Epithelial cell of proximal tubule (primary cell): ENCODE data around the gene TCF3. TPM values are rescaled to one million over a fixed set of nuclear protein-coding genes. Genes with fewer than 3 reads are reported as not detected.

ENCODE experiments used
- DNase-seq: peaks from one replicate; pipeline ENCODE4 v3.0.0-alpha.2; 2011; ENCODE audit warnings: low read depth
- H3K4me3 ChIP-seq: 2 replicates; pipeline ENCODE4 v1.5.1; 2011; ENCODE audit warnings: low read depth, mild to moderate bottlenecking, low read length
- total RNA-seq: library from RNA; depleted of rRNA; stranded (reverse); fragments of >200 nt; gene quantifications from 2 replicates; pipeline ENCODE4 v1.2.3, GENCODE V29; 2015
- TF ChIP-seq, protein P1 (sequence below): conservative IDR thresholded peaks from 2 replicates; pipeline ENCODE4 v1.5.1; 2012; ENCODE audit warnings: low read depth, mild to moderate bottlenecking, low read length

Gene TCF3
- total RNA-seq, 1 donor from 2014 or later = 197 TPM

DNA sequence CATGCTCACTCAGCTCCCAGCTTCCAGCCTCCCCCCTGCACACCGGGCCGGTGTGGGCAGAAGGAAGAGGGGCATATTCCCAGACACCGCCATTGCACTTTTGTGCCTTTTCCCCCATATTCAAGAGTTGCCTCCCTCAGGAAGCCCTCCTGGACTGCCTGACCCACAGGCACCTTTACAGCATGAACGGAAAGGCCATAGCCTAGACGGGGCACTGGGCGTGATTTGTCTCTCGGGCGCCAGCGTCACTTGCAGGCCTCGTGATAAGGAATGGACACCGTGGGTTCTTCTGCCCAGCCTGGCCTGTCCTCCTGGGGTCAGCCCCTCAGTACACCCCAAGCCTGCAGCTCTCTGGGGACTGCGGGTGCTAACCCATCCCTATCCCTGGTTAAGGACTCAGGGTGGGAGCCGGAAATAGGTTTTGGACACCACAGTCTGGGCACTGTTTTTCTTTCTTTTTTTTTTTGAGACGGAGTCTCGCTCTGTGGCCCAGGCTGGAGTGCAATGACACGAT, 46.2 kb downstream of the TCF3 start:
- TF ChIP-seq, protein P1, sequence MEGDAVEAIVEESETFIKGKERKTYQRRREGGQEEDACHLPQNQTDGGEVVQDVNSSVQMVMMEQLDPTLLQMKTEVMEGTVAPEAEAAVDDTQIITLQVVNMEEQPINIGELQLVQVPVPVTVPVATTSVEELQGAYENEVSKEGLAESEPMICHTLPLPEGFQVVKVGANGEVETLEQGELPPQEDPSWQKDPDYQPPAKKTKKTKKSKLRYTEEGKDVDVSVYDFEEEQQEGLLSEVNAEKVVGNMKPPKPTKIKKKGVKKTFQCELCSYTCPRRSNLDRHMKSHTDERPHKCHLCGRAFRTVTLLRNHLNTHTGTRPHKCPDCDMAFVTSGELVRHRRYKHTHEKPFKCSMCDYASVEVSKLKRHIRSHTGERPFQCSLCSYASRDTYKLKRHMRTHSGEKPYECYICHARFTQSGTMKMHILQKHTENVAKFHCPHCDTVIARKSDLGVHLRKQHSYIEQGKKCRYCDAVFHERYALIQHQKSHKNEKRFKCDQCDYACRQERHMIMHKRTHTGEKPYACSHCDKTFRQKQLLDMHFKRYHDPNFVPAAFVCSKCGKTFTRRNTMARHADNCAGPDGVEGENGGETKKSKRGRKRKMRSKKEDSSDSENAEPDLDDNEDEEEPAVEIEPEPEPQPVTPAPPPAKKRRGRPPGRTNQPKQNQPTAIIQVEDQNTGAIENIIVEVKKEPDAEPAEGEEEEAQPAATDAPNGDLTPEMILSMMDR = no peak
- H3K4me3 ChIP-seq = peak overlapping the region; percentile 100
- DNase-seq = no peak

DNA sequence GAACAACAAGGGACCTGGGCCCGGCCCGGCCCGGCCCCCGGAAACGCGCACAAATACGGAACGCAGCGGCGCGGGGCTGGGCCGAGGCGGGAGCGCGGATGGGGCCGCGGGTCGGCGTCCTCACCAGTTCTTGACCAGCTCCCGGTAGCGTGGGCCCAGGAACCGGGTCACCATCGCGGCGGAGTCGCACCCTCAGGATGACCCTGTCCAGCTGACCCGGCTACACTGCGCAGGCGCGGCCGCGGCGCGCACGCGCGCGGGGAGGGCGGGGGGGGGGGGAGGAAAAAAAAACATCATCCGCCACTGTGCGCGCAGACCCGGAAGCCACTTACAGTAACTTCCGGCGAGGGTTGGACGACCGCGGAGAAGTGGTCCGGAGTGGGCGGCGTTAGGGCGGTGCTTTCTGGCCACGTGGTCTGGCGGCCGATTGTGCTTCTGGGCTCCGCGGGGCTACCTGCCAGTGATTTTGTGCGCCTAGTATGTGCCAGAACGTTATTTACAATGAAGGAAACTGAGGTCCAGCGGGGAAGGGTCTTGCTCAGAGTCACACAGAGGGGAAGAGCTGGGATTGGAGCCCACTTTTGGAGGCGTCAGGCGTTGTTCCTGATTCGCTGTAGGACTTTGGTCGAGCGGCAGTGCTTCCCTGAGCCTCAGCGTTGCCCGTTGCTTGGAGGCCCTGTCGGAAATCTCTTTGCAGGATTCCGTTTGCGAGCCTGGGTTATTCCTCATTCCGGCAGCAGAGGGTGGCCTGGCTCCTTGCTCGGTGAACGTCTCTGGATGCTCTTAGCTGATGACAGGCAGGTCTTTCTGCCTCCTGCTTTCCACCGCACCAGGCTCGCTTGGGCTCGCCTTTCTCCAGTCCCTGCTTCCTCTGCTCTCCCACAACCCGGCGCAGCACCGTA, 46.9 kb downstream of the TCF3 start, which contains the start of gene UQCR11:
Gene UQCR11 (minus strand): TSS at position 227 of the 902 bp plus-strand sequence. CDS start 53 bp downstream, at position 174.
- peak within 1 kb of the TSS; percentile 100 for H3K4me3 ChIP-seq
- TF ChIP-seq, protein P1 = peak; percentile 65
- DNase-seq = peak; percentile 75

DNA sequence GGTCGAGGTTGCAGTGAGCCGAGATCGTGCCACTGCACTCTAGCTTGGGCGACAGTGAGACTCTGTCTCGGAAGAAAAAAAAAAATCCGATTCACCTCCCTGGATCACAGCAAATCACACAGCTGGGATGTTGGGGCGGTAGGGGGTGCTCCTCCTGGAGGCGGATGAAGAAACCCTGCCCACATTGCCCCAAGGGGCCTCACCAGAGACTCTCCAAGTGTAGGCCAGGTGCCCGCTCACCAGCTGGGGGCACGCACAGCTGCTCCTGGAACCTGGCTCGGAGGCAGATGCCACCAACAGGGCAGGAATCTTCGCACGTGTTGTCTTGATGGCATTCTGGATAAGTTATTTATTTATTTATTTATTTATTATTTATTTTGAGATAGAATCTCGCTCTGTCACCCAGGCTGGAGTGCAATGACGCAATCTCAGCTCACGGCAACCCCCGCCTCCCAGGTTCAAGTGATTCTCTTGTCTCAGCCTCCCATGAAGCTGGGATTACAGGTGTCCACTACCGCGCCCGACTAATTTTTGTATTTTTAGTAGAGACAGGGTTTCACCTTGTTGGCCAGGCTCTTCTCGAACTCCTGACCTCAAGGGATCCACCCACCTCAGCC, 50.2 kb downstream of the TCF3 start:
- H3K4me3 ChIP-seq = no peak overlapping the region
- no peak for DNase-seq
- TF ChIP-seq, protein P1 = no peak

DNA sequence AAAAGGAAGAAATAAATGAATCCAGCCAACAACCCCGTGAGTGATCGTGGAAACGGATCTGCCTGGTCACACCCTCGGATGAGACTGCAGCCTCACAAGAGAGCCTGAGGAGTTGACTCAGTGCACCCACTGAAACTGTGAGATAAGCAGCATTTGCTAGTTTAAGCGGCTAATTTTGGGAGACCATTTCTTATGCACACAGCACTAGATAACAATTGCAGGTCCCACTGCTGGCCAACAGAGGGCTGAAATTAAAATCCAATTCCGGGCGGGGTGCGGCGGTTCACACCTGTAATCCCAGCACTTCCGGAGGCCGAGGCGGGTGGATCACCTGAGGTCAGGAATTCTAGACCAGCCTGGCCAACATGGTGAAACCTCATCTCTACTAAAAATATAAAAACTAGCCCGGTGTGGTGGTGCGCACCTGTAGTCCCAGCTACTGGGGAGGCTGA, 50.8 kb downstream of the TCF3 start:
- TF ChIP-seq, protein P1 = peak; percentile 32
- no peak overlapping the region for H3K4me3 ChIP-seq
- no peak for DNase-seq

DNA sequence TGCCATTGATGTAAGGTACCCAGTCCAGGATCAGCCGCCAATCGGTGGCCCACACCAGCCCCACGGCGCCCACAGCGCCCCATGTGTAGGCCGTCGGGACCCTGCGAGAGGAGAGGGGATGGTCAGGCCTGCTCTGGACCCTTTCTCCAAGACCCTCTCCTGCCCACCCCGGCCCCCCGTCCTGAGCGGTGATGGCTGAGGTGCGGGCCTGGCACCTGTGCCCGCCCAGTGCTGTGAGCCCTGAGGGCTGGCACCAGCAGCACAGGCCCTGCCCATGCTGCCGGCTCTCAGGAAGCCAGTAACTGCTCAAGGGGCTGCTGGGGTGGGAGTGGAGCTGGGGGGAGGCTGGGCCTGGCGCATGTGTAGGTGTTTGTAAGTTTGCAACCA, 53.0 kb downstream of the TCF3 start:
- no peak for DNase-seq

DNA sequence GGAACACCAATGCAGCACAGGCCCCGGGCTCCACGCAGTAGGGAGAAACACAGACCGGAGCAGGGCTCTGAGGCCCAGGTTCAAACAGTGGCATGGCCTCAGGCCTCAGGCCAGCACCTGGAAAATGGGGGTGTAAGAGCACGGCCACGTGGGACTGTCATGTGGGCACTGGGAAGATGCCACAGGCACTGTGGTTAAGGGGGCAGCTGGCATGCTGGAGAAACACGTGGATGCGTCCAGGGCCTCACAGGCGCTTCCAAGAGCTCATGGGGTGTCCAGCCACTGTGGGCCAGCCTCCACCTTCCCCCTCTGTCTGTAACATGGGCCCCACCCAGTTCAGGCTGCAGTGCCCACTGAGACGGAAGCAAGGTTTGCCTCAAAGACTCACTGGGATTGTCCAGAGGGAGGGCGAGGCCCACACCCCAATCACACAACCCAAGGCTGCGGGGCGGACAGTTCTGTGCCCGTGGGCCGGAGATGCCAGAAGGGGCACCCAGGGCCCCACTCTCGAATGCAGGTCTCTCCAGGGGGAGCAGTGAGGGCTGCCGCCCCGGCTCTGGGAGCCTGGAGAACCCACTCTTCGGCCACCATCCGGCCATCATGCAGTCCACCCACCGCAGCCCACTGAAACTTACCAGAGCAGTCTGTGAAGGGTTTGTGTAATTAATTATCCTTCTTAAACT, 53.5 kb downstream of the TCF3 start:
- H3K4me3 ChIP-seq = no peak overlapping the region

More for the DNA sequence above, 53.0 kb downstream of the TCF3 start:
- H3K4me3 ChIP-seq = no peak overlapping the region
- TF ChIP-seq, protein P1 = no peak

More for the DNA sequence above, 53.5 kb downstream of the TCF3 start:
- TF ChIP-seq, protein P1 = no peak
- no peak for DNase-seq
